Nephron (organoid): ENCODE results near the gene SRRM3.

Experiments
- H3K27ac Mint-ChIP-seq, 3 experiments: 2 replicates each; pipeline ENCODE4 v1.8.0; 2020; ENCODE audit warnings: mixed read lengths in 3 of 3, mild to moderate bottlenecking in 2 of 3, moderate library complexity in 1 of 3
- H3K27me3 Mint-ChIP-seq: 2 replicates; pipeline ENCODE4 v1.8.0; 2021; ENCODE audit warnings: low read depth, mild to moderate bottlenecking, moderate library complexity, mixed read lengths
- H3K36me3 Mint-ChIP-seq: 2 replicates; pipeline ENCODE4 v1.8.0; 2020; ENCODE audit warnings: low read depth, mixed read lengths
- H3K4me1 Mint-ChIP-seq: 2 replicates; pipeline ENCODE4 v1.8.0; 2020; ENCODE audit warnings: mixed read lengths
- H3K4me3 Mint-ChIP-seq, 3 experiments: 2 replicates each; pipeline ENCODE4 v1.8.0; 2020; ENCODE audit warnings: mild to moderate bottlenecking in 3 of 3, mixed read lengths in 3 of 3, moderate library complexity in 2 of 3
- H3K9me3 Mint-ChIP-seq: 2 replicates; pipeline ENCODE4 v1.8.0; 2020; ENCODE audit warnings: mixed read lengths
- CTCF ChIP-seq, 3 experiments: fragments of 200-600 bp; sonication (generic); IDR thresholded peaks; one replicate each; pipeline ENCODE4 v1.5.0; 2021; ENCODE audit warnings: antibody characterized with exemption in 3 of 3; ENCODE audit not compliant: unreplicated experiment in 3 of 3

The SRRM3 gene

GRCh38 chr7:76254781-76255180, 53.1 kb downstream of the SRRM3 start:
- Mint-ChIP-seq H3K4me3 (no peak overlapping the region), H3K9me3 (no peaks in the 10 kb centered on the region), H3K27me3 (peaks cover 33% of the 10 kb centered on the region)

GRCh38 chr7:76257973-76258372, 56.3 kb downstream of the SRRM3 start:
- no peak for TF ChIP-seq CTCF (IDR thresholded peaks at IDR 0.05; ENCODE audit: unreplicated experiment in 3 of 3)
- Mint-ChIP-seq H3K4me3 (peak overlapping the region in 2 of 3 experiments; percentile 21 to 66), H3K9me3 (no peaks in the 10 kb centered on the region)

More at GRCh38 chr7:76254781-76255180, 53.1 kb downstream of the SRRM3 start:
- Mint-ChIP-seq H3K27ac (no peak overlapping the region), H3K36me3 (no peaks in the 10 kb centered on the region), H3K4me1 (no peaks in the 10 kb centered on the region)
- TF ChIP-seq CTCF (IDR thresholded peaks at IDR 0.05; ENCODE audit: unreplicated experiment in 3 of 3): no peak

GRCh38 chr7:76259124-76260093, 57.7 kb downstream of the SRRM3 start:
- no peaks in the 10 kb centered on the region for H3K9me3 Mint-ChIP-seq
- peaks cover 49% of the 10 kb centered on the region for H3K27me3 Mint-ChIP-seq
- no peaks in the 10 kb centered on the region for H3K4me1 Mint-ChIP-seq
- no peaks in the 10 kb centered on the region for H3K36me3 Mint-ChIP-seq
- H3K4me3 Mint-ChIP-seq: peak overlapping the region in 2 of 3 experiments; percentile 50 to 74
- H3K27ac Mint-ChIP-seq: no peak overlapping the region
- no peak for TF ChIP-seq CTCF (IDR thresholded peaks at IDR 0.05; ENCODE audit: unreplicated experiment in 3 of 3)

More at GRCh38 chr7:76257973-76258372, 56.3 kb downstream of the SRRM3 start:
- Mint-ChIP-seq H3K36me3 (no peaks in the 10 kb centered on the region), H3K27me3 (peaks cover 50% of the 10 kb centered on the region), H3K4me1 (no peaks in the 10 kb centered on the region), H3K27ac (no peak overlapping the region)

- H3K27ac Mint-ChIP-seq: no peak overlapping the region
- H3K27me3 Mint-ChIP-seq: peaks cover 53% of the 10 kb centered on the region
- H3K4me1 Mint-ChIP-seq: no peaks in the 10 kb centered on the region
- H3K36me3 Mint-ChIP-seq: no peaks in the 10 kb centered on the region
- TF ChIP-seq CTCF (IDR thresholded peaks at IDR 0.05; ENCODE audit: unreplicated experiment in 3 of 3): no peak
- H3K4me3 Mint-ChIP-seq: peak overlapping the region in 1 of 3 experiments; percentile 41
- no peaks in the 10 kb centered on the region for H3K9me3 Mint-ChIP-seq
Observed at GRCh38 chr7:76260171-76260703, 58.5 kb downstream of the SRRM3 start.

- H3K4me1 Mint-ChIP-seq: no peaks in the 10 kb centered on the region
- TF ChIP-seq CTCF (IDR thresholded peaks at IDR 0.05; ENCODE audit: unreplicated experiment in 3 of 3): no peak
- no peak overlapping the region for H3K4me3 Mint-ChIP-seq
- no peaks in the 10 kb centered on the region for H3K36me3 Mint-ChIP-seq
- H3K27ac Mint-ChIP-seq: no peak overlapping the region
- no peaks in the 10 kb centered on the region for H3K9me3 Mint-ChIP-seq
- H3K27me3 Mint-ChIP-seq: peaks cover 48% of the 10 kb centered on the region
Observed at GRCh38 chr7:76261329-76261728, 59.6 kb downstream of the SRRM3 start.
